ENCODE data around the gene SMG6.
A peak's percentile ranks its signal among the peaks of the same experiment; 100 is the strongest.

Gene SMG6

DNA sequence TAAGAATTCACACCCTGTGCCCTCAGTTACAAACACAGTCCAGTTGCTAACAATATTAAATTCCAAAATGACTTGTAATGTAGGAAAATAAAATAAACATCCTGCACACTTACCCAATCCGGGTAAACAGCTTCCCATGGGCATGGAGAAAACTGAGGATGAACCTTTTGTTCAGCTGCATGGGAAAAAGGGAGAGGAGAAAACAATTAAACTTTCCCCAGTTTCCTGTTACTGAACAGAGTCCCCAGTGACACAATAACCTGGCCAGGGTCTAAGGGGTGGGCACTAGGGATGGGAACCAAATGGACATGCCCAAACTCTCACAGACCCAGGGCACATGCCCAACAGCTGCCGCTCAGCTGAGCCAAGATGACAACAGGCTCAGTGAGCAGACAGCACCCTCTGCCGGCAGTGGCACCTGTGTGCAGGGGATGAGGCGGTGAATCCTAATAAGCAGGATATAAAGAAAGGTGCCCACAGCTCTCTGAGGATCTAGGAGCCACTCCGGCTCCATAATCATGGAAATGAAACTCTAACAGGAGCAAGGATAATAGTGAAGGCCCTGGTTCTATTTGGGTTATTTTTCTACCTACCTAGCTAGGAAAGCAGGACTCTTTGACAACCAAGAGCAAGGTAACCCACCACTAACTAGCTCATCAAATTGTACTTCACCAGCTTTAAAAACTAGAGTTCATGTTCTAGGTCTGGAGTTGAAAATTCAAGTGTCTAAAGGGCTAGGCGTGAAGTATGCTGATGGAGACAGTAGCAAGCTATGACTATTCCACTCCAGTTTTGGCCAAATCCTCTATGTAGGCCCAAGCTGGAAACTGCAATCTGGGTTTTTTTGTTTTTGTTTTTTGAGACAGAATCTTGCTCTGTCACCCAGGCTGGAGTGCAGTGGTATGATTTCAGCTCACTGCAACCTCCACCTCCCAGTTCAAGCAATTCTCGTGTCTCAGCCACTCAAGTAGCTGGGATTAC lies 58.8 kb downstream of the SMG6 start (continued):
- TF ChIP-seq PBX3 (CRISPR knock-in tag; IDR thresholded peaks at IDR 0.05) (no peak), SCRT2 (tag by site-specific recombination; IDR thresholded peaks at IDR 0.05) (peak; percentile 61; the same call in 1 of the 2 replicates), ZBTB8A (tag by site-specific recombination; IDR thresholded peaks at IDR 0.05) (0 out of 2 replicates have a peak, but pooled peaks have one; percentile 17), ZNF621 (tag by site-specific recombination; IDR thresholded peaks at IDR 0.05) (no peak)
- TF ChIP-seq, protein P1, sequence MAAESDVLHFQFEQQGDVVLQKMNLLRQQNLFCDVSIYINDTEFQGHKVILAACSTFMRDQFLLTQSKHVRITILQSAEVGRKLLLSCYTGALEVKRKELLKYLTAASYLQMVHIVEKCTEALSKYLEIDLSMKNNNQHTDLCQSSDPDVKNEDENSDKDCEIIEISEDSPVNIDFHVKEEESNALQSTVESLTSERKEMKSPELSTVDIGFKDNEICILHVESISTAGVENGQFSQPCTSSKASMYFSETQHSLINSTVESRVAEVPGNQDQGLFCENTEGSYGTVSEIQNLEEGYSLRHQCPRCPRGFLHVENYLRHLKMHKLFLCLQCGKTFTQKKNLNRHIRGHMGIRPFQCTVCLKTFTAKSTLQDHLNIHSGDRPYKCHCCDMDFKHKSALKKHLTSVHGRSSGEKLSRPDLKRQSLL (tag by site-specific recombination; IDR thresholded peaks at IDR 0.05): peak; percentile 81; the same call in 1 of the 2 replicates

GRCh38 chr17:2243953-2244352 lies 59.6 kb downstream of the SMG6 start:
- Histone ChIP-seq H3K27ac (ENCODE audit: extremely low read depth, low read depth, low read length) (no peak overlapping the region), H3K9me3 (ENCODE audit: control insufficient read depth, insufficient read depth, low read depth, low read length) (no peaks in the 10 kb centered on the region), H3K4me1 (ENCODE audit: control insufficient read depth, insufficient read depth, low read length) (no peaks in the 10 kb centered on the region), H3K36me3 (ENCODE audit: control insufficient read depth in 2 of 2, insufficient read depth in 1 of 2, low read length in 2 of 2) (peaks cover 32 to 46% of the 10 kb centered on the region in 2 experiments), H3K4me3 (ENCODE audit: low read depth, low read length) (no peak overlapping the region)
- TF ChIP-seq ZNF561 (tag by site-specific recombination; IDR thresholded peaks at IDR 0.05; ENCODE audit: borderline replicate concordance) (no peak), ZNF521 (tag by site-specific recombination; IDR thresholded peaks at IDR 0.05) (no peak), ZNF175 (tag by site-specific recombination; IDR thresholded peaks at IDR 0.05) (no peak), ZNF391 (tag by site-specific recombination; IDR thresholded peaks at IDR 0.05; ENCODE audit: borderline replicate concordance, low read depth) (no peak), MZF1 (tag by site-specific recombination; IDR thresholded peaks at IDR 0.05; ENCODE audit: borderline replicate concordance) (no peak), YY2 (tag by site-specific recombination; IDR thresholded peaks at IDR 0.05) (no peak), SETDB1 (IDR thresholded peaks at IDR 0.05; ENCODE audit: insufficient read length, low read length) (no peak), SCRT2 (tag by site-specific recombination; IDR thresholded peaks at IDR 0.05) (no peak), SP2 (tag by site-specific recombination; IDR thresholded peaks at IDR 0.05) (no peak), ZNF140 (tag by site-specific recombination; IDR thresholded peaks at IDR 0.05) (no peak), TSHZ1 (tag by site-specific recombination; IDR thresholded peaks at IDR 0.05; ENCODE audit: borderline replicate concordance) (no peak), ZNF221 (tag by site-specific recombination; IDR thresholded peaks at IDR 0.05; ENCODE audit: borderline replicate concordance) (no peak), ZNF184 (tag by site-specific recombination; IDR thresholded peaks at IDR 0.05) (no peak), ZNF324 (tag by site-specific recombination; IDR thresholded peaks at IDR 0.05) (no peak), ZFP69B (tag by site-specific recombination; IDR thresholded peaks at IDR 0.05) (no peak), ZFP3 (tag by site-specific recombination; IDR thresholded peaks at IDR 0.05; ENCODE audit: low read depth) (no peak), ZNF354C (tag by site-specific recombination; IDR thresholded peaks at IDR 0.05; ENCODE audit: borderline replicate concordance, low read depth) (no peak)
- TF ChIP-seq, protein P2, sequence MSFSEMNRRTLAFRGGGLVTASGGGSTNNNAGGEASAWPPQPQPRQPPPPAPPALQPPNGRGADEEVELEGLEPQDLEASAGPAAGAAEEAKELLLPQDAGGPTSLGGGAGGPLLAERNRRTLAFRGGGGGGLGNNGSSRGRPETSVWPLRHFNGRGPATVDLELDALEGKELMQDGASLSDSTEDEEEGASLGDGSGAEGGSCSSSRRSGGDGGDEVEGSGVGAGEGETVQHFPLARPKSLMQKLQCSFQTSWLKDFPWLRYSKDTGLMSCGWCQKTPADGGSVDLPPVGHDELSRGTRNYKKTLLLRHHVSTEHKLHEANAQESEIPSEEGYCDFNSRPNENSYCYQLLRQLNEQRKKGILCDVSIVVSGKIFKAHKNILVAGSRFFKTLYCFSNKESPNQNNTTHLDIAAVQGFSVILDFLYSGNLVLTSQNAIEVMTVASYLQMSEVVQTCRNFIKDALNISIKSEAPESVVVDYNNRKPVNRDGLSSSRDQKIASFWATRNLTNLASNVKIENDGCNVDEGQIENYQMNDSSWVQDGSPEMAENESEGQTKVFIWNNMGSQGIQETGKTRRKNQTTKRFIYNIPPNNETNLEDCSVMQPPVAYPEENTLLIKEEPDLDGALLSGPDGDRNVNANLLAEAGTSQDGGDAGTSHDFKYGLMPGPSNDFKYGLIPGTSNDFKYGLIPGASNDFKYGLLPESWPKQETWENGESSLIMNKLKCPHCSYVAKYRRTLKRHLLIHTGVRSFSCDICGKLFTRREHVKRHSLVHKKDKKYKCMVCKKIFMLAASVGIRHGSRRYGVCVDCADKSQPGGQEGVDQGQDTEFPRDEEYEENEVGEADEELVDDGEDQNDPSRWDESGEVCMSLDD (tag by site-specific recombination; IDR thresholded peaks at IDR 0.05): no peak
- TF ChIP-seq, protein P3, sequence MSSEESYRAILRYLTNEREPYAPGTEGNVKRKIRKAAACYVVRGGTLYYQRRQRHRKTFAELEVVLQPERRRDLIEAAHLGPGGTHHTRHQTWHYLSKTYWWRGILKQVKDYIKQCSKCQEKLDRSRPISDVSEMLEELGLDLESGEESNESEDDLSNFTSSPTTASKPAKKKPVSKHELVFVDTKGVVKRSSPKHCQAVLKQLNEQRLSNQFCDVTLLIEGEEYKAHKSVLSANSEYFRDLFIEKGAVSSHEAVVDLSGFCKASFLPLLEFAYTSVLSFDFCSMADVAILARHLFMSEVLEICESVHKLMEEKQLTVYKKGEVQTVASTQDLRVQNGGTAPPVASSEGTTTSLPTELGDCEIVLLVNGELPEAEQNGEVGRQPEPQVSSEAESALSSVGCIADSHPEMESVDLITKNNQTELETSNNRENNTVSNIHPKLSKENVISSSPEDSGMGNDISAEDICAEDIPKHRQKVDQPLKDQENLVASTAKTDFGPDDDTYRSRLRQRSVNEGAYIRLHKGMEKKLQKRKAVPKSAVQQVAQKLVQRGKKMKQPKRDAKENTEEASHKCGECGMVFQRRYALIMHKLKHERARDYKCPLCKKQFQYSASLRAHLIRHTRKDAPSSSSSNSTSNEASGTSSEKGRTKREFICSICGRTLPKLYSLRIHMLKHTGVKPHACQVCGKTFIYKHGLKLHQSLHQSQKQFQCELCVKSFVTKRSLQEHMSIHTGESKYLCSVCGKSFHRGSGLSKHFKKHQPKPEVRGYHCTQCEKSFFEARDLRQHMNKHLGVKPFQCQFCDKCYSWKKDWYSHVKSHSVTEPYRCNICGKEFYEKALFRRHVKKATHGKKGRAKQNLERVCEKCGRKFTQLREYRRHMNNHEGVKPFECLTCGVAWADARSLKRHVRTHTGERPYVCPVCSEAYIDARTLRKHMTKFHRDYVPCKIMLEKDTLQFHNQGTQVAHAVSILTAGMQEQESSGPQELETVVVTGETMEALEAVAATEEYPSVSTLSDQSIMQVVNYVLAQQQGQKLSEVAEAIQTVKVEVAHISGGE (tag by site-specific recombination; conservative IDR thresholded peaks at IDR 0.05; ENCODE audit: low read depth): no peak
- CTCF ChIA-PET: interaction anchor here (0.6 to 4.0 kb wide), 52 partner anchors 8 to 574 kb away, joined by 3 to 143 read pairs (median 6); partner anchors contain the start of genes HIC1 and TSR1
- POLR2A ChIA-PET: interaction anchor here (1.2 to 1.7 kb wide), 3 partner anchors 132 to 189 kb away, joined by 3 to 11 read pairs (median 3); partner anchors contain the start of gene HIC1
